ENCODE measurements around the gene UBL5.
A peak's percentile ranks its signal among the peaks of the same experiment; 100 is the strongest.
"Not testable (repeated sequence)": the region's sequence is repeated elsewhere in the genome, so short reads cannot be mapped to it uniquely, and the experiment has no call there.

UBL5 gene

DNA sequence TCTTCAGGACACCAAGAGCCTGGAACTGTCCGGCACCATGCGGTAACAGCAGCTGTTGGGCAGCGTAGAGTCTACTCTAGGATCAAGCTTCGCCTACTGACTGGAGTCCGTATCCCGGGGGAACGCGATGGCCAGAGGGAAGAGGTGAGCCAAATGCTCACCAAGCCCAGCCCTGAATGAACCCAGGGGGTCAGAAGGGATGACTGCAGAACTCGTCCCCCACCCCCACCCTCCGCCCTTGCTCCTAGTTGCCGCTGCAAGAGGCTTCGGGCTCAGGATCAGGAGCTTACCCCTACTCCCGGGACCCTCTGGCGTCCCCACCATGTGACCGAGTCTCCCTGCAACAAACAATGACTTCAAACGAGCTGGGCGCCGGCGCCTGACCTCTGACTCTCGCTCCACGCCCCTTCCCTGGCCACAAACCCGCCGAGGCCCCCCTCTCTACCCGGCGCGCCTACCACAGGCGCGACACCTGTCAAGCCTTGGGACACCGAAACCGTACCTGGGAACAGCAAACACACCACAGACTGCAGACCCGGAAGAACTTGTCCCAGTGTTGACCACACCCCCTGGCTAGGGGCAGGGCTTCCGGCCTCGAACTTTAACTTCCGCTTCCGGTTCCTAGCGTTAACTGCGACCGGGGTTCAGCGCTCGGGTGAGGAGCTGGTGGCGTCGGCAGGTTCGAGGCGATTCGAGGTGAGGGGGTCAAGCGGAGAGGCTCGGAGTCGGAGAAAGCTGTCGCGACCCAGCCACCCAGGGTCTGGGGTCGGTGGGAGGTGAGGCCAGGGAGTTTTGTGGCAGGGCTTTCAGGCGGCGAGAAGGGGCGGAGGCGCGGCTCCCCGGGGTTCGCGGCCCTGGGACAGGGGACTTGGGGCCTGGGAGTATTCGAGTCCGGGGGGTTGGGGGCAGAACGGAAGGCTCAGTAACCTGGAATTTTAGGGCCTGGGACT lies at the start of gene UBL5:
UBL5 (plus strand) TSS at position 630 of the 950 bp plus-strand sequence. CDS start 420 bp downstream, outside the sequence.
- DNase-seq (ENCODE audit: low read depth): peak; percentile 80
- peak within 1 kb of the TSS; percentile 95 for H3K4me3 ChIP-seq (replicated peaks; ENCODE audit: low read depth, low read length)
- TF ChIP-seq, protein P1, sequence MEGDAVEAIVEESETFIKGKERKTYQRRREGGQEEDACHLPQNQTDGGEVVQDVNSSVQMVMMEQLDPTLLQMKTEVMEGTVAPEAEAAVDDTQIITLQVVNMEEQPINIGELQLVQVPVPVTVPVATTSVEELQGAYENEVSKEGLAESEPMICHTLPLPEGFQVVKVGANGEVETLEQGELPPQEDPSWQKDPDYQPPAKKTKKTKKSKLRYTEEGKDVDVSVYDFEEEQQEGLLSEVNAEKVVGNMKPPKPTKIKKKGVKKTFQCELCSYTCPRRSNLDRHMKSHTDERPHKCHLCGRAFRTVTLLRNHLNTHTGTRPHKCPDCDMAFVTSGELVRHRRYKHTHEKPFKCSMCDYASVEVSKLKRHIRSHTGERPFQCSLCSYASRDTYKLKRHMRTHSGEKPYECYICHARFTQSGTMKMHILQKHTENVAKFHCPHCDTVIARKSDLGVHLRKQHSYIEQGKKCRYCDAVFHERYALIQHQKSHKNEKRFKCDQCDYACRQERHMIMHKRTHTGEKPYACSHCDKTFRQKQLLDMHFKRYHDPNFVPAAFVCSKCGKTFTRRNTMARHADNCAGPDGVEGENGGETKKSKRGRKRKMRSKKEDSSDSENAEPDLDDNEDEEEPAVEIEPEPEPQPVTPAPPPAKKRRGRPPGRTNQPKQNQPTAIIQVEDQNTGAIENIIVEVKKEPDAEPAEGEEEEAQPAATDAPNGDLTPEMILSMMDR (IDR thresholded peaks at IDR 0.05; ENCODE audit: low read length, missing control alignments): no peak

DNA sequence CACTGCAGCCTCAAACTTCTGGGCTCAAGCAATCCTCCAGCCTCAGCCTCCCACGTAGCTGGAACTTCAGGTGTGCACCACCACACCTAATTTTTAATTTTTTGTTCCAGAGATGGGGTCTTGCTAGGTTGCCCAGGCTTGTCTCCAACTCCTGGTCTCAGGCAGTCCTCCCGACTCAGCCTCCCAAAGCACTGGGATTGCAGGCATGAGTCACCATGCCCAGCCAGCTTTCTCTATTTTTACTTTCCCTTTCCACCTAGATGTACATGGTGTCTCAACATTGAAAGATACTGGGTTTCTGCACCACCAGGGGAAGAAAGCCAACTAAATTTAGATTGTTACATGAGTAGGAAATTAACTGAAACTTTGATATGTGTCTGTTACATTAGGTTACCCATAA lies 45.4 kb upstream of the UBL5 start:
- TF ChIP-seq, protein P1 (IDR thresholded peaks at IDR 0.05; ENCODE audit: low read length, missing control alignments): no peak
- DNase-seq (ENCODE audit: low read depth): no peak
- H3K4me3 ChIP-seq (replicated peaks; ENCODE audit: low read depth, low read length): no peak overlapping the region

DNA sequence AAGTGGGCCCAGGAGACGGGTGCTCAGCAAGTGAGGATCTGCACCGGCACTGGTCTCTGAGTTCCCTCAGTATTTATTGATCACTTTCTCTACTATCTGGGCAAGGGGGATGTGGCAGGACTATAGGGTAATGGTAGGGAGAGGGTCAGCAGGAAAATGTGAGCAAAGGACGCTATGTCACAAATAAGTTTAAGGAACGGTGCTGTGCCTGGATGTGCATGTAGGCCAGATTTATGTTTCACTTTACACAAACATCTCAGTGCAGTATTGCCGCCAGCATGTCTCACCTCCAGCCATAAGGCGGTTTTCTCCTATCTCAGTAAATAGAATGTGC lies 43.6 kb upstream of the UBL5 start:
- DNase-seq (ENCODE audit: low read depth); H3K4me3 ChIP-seq (replicated peaks; ENCODE audit: low read depth, low read length): not testable (repeated sequence)

DNA sequence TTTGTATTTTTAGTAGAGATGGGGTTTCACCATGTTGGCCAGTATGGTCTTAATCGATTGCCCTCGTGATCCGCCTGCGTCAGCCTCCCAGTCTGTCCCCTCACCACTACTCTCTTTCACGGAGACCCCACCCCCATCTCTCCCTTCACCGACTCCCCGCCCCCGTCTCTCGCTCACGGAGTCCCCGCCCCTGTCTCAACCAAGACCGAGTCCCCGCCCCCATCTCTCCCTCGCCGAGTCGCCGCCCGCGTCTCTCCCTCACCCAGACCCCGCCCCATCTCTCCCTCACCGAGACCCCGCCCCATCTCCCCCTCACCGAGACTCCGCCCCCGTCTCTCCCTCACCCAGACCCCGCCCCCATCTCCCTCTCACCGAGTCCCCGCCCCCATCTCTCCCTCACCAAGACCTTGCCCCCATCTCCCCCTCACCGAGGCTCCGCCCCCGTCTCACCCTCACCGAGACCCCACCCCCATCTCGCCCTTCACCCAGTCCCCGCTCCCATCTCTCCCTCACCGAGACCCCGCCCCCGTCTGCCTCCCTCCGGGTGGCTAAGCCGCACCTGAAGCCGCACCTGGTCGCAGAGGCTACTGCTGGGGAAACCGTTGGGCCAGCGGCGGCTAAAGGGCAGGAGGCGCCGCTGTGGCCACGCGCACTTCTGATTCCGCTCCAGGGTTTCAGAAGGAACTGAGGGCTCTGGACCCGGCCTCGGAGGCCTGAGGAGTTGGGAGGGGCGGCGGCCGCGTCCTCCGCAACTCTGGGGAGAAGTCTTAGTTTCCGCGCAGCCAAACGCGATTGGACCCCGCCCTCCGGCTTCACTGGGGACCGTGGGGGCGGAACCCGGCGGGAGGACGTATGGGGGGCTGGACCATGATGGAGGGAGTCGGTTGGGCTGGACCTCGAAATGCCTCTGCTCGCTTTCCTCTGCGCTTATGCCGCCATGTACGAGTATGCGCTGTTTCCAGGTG lies 42.1 kb upstream of the UBL5 start:
- TF ChIP-seq, protein P1 (IDR thresholded peaks at IDR 0.05; ENCODE audit: low read length, missing control alignments): no peak
- peak; percentile 98 for DNase-seq (ENCODE audit: low read depth)
- H3K4me3 ChIP-seq (replicated peaks; ENCODE audit: low read depth, low read length): peak overlapping the region; percentile 81

DNA sequence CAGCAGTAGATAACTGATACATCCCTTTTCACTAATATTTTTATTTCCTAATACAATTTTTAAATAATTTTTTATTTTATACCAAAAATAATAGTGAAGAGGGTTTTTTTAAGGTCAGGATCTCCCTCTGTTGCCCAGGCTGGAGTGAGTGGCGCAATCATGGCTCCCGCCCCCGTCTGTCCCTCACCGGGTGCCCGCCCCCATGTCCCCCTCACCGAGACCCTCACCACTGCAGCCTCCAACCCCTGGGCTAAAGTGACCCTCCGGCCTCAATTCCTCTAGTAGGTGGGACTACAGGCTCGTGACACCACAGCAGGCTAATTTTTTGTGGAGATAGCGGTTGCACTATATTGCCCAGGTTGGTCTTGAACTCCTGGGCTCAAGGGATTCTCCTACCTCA lies 41.4 kb upstream of the UBL5 start:
- TF ChIP-seq, protein P1 (IDR thresholded peaks at IDR 0.05; ENCODE audit: low read length, missing control alignments): no peak
- H3K4me3 ChIP-seq (replicated peaks; ENCODE audit: low read depth, low read length): peak overlapping the region; percentile 81
- DNase-seq (ENCODE audit: low read depth): no peak

DNA sequence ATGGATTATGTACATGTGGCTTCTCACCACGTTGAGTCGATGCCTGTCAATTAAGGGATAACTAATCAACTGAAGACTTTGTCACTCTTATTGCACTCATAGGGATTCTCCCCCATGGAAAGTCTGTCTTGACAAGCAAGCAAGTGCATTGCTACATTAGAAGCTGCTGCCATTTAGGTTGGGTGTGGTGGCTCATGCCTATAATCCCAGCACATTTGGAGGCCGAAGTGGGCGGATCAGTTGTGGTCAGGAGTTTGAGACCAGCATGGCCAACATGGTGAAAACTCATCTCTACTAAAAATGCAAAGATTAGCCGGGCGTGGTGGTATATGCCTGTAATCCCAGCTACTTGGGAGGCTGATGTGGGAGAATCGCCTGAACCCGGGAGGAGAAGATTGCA lies 40.9 kb upstream of the UBL5 start:
- TF ChIP-seq, protein P1 (IDR thresholded peaks at IDR 0.05; ENCODE audit: low read length, missing control alignments): no peak
- no peak overlapping the region for H3K4me3 ChIP-seq (replicated peaks; ENCODE audit: low read depth, low read length)

DNA sequence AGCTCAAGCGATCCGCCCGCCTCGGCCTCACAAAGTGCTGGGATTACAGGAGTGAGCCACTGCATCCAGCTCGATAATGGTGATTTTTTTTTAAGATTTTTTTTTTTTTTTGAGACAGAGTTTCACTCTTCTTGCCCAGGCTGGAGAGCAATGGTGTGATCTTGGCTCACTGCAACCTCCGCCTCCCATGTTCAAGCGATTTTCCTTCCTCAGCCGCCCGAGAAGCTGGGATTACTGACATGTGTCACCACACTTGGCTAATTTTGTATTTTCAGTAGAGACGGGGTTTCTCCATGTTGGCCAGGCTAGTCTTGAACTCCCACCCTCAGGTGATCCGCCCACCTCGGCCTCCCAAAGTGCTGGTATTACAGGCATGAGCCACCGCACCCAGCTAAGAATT lies 39.1 kb upstream of the UBL5 start:
- H3K4me3 ChIP-seq (replicated peaks; ENCODE audit: low read depth, low read length); DNase-seq (ENCODE audit: low read depth): not testable (repeated sequence)

More for the DNA sequence above, 40.9 kb upstream of the UBL5 start:
- DNase-seq (ENCODE audit: low read depth): no peak
